Measurements from ENCODE around the gene MATN1.

Gene MATN1

DNA sequence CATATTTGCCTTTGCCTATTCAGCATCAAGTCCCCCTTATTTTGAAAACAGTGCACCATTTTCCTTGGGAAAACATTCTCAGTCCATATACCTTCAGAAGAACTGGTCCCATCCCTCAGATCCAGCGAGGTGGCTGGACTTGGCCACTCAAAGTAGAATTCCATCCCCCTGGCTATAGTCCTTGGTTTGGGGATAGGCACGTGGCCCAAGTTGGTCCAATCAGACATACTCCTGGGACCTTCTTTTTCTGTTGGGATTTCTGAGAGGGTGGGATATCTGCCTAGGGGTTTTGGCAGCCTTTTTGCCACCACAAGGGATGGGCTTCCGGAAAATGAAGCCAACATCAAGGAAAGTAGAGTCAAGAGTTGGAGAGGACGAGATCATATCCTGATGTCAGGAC is 10.7 kb upstream of the MATN1 start:
- Mint-ChIP-seq H3K4me3 (no peak overlapping the region), H3K9me3 (no peaks in the 10 kb centered on the region), H3K27me3 (no peaks in the 10 kb centered on the region), H3K27ac (peak overlapping the region; percentile 50), H3K4me1 (ENCODE audit: low read depth) (peaks cover 31% of the 10 kb centered on the region), H3K36me3 (ENCODE audit: low read depth) (peaks cover 69% of the 10 kb centered on the region)
- DNase-seq = no peak

DNA sequence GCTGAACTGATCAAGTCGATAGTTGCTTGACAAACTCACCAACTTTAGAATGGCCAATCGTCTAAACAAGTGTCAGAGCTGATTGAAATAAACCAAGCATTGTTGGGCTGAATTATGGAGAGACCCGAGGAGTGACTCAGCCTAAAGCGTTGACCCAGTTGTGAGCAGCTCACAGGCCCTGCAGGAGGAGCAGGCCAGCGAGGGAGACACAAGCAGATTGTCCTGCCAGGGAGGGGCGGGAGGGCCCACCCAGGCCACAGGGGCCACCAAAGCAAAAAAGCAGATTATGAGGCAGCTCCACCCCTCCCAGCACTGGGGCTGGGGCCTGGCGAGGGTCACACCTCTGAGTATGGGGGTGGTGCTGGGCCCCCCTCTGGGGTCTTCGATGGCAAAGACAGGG is 10.1 kb upstream of the MATN1 start:
- no peak for DNase-seq
- no peak overlapping the region for H3K4me3 Mint-ChIP-seq
- no peaks in the 10 kb centered on the region for H3K9me3 Mint-ChIP-seq
- no peaks in the 10 kb centered on the region for H3K27me3 Mint-ChIP-seq
- H3K27ac Mint-ChIP-seq = peak overlapping the region; percentile 35
- H3K4me1 Mint-ChIP-seq (ENCODE audit: low read depth) = peaks cover 25% of the 10 kb centered on the region
- peaks cover 62% of the 10 kb centered on the region for H3K36me3 Mint-ChIP-seq (ENCODE audit: low read depth)

DNA sequence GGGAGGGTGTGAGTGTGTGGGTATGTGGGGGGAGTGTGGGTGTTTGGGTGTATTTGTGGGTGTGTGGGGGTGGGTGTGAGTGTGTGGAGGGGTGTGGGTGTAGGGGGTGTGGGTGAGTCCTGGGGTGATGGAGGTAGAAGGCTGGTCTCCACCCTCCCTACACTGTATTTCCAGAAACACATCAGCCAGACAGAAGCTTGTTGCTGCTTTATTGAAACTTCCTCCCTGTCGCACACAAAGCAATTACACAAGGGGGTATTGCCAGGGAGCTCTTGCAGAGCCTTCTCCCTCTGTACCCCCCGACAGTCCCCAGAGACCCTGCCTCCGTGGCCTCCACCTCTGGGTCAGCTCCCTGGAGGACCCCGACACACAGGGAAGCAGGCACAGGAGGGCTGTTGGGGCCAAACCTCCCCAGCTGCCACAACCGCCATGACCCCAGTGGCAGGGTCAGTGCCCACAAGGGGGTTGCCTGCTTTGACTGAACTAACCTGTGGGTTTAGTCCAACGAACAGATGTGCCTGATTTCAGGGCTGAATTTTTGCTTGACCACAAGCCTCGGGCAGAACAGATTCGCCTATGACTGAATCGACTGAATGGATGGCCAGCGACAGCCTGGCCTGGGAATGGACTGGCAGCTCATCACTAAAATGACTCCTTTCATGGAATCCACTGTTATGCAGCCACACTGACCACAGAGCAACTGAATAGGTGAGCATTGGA is 9.1 kb upstream of the MATN1 start:
- DNase-seq = no peak
- H3K9me3 Mint-ChIP-seq = no peaks in the 10 kb centered on the region
- H3K36me3 Mint-ChIP-seq (ENCODE audit: low read depth) = peaks cover 54% of the 10 kb centered on the region
- no peak overlapping the region for H3K4me3 Mint-ChIP-seq
- H3K27ac Mint-ChIP-seq = peak overlapping the region; percentile 80
- peaks cover 22% of the 10 kb centered on the region for H3K4me1 Mint-ChIP-seq (ENCODE audit: low read depth)
- no peaks in the 10 kb centered on the region for H3K27me3 Mint-ChIP-seq

DNA sequence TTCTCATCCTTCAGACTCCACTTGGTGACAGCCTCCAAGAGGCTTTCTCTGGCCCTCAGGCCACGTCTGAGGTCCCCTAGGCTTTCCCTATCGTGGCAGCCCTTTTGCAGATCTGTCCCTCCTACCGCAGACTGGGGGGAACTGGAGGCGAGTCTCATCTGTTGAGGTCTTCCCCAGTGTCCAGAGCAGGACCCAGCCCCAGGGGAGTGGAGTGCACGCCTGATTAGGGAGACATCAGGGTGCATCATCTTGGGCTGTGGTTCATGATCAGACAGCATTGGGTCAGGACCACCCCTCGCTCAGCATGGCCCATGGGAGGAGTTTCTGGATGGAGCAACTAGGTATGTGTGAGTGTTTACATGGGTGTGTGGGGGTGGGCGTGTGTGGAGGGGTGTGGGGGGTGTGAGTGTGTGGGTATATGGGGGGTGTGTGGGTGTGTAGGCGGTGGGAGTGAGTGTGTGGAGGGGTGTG is 8.5 kb upstream of the MATN1 start:
- Mint-ChIP-seq H3K27me3 (no peaks in the 10 kb centered on the region), H3K4me3 (no peak overlapping the region), H3K27ac (peak overlapping the region; percentile 79), H3K9me3 (no peaks in the 10 kb centered on the region), H3K36me3 (ENCODE audit: low read depth) (peaks cover 50% of the 10 kb centered on the region), H3K4me1 (ENCODE audit: low read depth) (peaks cover 20% of the 10 kb centered on the region)
- DNase-seq = no peak

DNA sequence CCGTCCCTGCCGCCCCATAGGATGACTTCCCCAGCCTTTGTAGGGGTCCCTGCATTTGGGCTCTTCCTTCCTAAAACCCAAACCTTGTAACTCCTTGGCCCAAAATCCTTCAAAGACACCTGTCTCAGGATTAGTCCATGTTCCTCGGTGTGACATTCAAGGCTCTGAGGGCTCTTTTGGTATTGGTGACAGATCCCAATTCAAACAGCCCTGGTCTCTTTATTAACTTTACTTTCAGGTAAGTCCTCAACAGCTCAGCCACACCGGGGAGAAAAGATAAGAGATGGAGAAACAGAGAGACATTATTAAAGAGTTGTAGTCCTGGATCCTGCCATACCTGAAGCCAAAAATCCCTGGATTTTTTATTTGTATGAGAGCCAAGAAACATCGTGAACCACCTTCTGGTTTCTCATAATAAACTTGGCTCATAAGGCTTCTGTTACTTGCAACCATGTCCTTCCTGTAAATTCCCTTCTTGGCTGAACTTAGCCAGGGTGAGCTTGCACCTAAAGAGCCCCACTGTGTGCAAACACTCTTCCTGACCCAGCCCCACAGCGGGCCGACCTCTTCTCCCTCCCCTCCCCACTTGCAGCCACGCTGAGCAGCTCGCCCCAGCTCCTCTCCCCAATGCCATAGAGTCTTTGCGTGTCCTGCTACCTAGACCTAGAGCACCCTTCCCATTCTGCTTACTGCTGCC is 7.9 kb upstream of the MATN1 start:
- peaks cover 20% of the 10 kb centered on the region for H3K4me1 Mint-ChIP-seq (ENCODE audit: low read depth)
- H3K4me3 Mint-ChIP-seq = no peak overlapping the region
- peak overlapping the region; percentile 79 for H3K27ac Mint-ChIP-seq

DNA sequence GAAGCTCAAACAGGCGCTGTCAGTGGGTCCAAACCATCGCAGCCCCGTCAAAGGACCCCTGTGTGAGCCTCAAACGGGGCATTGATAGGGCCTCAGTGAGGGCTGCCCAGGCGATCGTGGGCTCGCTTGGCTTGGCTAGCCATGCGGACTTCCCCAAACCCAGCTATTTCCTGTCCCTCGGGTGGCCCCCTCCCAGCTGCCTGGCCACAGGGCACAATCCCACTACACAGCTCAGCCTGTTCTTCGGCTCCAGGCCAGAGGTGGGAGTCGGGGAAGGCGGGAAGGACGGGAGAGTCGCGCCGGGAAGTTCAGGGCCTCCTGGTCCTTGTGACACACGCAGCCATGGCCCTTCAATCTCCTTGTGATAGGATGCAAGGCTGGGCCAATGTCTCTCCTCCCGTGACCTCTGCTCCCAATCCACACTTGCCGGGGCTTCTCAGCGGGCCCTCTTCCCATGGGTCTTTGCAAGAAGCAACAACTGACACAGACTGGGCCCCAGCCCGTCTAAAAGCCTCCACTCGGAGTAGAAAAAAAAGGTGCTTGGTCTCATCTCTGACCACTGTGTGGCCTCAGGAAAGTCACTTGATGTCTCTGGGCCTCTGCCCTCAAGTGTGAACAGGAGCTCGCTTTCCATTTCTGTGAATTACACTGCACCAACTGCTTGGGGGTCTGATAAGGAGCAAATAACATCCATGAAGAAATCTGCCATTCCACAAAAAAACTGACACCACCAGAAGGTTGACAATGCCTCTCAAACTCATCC is 7.1 kb upstream of the MATN1 start:
- DNase-seq = no peak
- Mint-ChIP-seq H3K36me3 (ENCODE audit: low read depth) (peaks cover 45% of the 10 kb centered on the region), H3K4me3 (no peak overlapping the region), H3K4me1 (ENCODE audit: low read depth) (peaks cover 20% of the 10 kb centered on the region), H3K9me3 (no peaks in the 10 kb centered on the region), H3K27ac (peak overlapping the region; percentile 74), H3K27me3 (no peaks in the 10 kb centered on the region)

More for the DNA sequence above, 7.9 kb upstream of the MATN1 start:
- DNase-seq = no peak
- no peaks in the 10 kb centered on the region for H3K27me3 Mint-ChIP-seq
- peaks cover 47% of the 10 kb centered on the region for H3K36me3 Mint-ChIP-seq (ENCODE audit: low read depth)
- no peaks in the 10 kb centered on the region for H3K9me3 Mint-ChIP-seq

DNA sequence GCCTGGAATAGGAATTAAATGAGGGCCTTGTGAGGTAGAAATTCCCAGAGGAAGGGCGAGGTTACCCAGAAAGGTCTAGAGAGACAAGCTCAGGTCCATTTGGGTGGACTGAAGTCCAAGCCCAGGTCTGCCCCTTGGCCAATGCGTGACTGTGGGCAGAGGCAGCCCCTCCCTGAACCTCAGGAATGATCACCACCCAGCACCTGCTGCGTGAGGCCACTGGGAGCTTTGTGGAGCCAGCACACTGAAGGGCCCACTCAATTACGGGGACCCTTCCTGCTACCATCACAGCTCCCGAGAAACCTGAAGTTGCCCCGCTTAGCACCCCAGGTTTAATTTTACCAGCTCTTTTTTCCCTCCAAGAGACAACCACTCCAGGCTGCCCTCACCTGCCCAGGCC is 6.5 kb upstream of the MATN1 start:
- Mint-ChIP-seq H3K4me1 (ENCODE audit: low read depth) (peaks cover 20% of the 10 kb centered on the region), H3K36me3 (ENCODE audit: low read depth) (peaks cover 45% of the 10 kb centered on the region), H3K27ac (peak overlapping the region; percentile 74), H3K4me3 (no peak overlapping the region), H3K9me3 (no peaks in the 10 kb centered on the region), H3K27me3 (no peaks in the 10 kb centered on the region)
- no peak for DNase-seq

DNA sequence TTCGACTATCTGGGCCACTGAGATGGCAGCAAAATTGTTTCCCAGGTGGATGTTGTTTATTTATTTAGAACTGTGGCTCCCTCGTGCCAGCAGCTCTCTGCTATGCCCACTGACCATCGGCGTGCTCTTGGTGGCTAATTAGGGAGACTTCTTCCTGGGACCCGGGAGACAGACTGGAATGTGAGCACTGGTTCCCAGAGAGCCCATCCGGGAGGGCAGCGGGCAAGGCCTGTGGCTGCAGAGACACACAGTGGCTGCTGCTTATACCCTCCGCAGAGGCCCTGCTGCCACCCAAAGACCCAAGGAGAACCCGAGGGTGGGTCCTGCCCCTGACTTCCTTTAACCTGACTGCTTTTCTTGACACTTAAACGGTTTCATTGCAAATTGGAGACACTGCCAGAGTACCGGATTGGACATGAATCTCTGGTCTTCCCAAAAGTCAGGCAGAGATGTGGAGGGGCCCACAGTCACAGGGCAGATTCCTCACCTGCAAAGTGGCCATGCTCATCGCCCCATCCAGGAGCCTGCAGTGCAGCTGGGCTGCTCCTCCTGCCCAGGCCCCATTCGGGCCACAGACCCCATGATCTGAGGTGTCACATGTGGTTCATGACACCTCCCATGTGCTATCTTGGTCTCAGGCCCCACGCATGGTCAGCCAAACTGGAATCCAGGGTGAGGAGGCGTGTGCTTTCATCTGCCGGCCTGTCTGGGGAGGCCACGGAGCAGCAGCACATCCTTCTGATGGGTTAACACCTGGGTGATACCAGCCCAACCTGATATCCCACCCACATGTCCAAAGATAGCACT is 5.7 kb upstream of the MATN1 start:
- Mint-ChIP-seq H3K4me3 (no peak overlapping the region), H3K36me3 (ENCODE audit: low read depth) (peaks cover 37% of the 10 kb centered on the region), H3K4me1 (ENCODE audit: low read depth) (peaks cover 25% of the 10 kb centered on the region), H3K27me3 (no peaks in the 10 kb centered on the region), H3K27ac (peak overlapping the region; percentile 67), H3K9me3 (no peaks in the 10 kb centered on the region)
- DNase-seq = no peak

DNA sequence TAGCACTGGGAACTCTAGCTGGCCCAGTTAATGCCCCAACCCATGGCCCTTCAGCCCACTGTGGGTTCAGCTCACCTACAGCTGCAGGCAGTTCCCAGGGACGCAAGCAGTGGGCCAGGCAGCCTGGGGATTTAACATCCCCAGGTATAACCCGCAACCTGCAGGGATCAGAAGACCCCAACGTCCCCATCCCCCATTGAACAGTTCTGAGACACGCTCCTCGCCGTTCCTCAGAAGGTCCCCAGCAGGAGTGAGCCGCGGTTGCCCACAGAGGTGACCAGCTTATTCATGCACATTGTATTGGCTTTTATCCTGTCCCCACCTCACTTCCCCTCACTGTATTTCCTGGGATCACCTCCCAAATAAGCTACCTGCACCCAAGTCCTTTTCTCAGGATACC is 5.0 kb upstream of the MATN1 start:
- H3K36me3 Mint-ChIP-seq (ENCODE audit: low read depth) = peaks cover 32% of the 10 kb centered on the region
- peak overlapping the region; percentile 67 for H3K27ac Mint-ChIP-seq
- no peak overlapping the region for H3K4me3 Mint-ChIP-seq
- no peak for DNase-seq
- no peaks in the 10 kb centered on the region for H3K9me3 Mint-ChIP-seq
- peaks cover 28% of the 10 kb centered on the region for H3K4me1 Mint-ChIP-seq (ENCODE audit: low read depth)
- H3K27me3 Mint-ChIP-seq = no peaks in the 10 kb centered on the region

DNA sequence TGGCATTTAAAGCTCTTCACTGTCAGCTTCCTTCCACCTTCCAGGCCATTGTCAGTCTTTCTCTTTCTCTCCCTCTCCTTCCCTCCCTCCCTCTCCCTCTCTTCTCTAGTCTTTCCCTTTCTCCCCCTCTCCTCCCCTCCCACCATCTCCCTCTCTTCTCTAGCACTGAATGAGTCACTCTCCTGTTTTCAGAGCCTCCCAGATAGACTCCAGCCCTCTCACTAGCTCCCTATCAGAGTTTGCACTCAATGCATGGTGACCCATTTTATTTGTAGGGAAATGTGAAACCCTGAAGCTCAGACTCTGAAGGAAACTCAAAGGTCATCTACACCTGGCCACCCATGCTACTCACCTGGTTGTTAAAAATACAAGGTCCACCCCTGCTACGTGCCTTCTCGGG is 4.4 kb upstream of the MATN1 start:
- H3K9me3 Mint-ChIP-seq = no peaks in the 10 kb centered on the region
- no peak overlapping the region for H3K4me3 Mint-ChIP-seq
- H3K4me1 Mint-ChIP-seq (ENCODE audit: low read depth) = peaks cover 29% of the 10 kb centered on the region
- no peak for DNase-seq
- peaks cover 30% of the 10 kb centered on the region for H3K36me3 Mint-ChIP-seq (ENCODE audit: low read depth)
- peak overlapping the region; percentile 67 for H3K27ac Mint-ChIP-seq
- H3K27me3 Mint-ChIP-seq = no peaks in the 10 kb centered on the region

DNA sequence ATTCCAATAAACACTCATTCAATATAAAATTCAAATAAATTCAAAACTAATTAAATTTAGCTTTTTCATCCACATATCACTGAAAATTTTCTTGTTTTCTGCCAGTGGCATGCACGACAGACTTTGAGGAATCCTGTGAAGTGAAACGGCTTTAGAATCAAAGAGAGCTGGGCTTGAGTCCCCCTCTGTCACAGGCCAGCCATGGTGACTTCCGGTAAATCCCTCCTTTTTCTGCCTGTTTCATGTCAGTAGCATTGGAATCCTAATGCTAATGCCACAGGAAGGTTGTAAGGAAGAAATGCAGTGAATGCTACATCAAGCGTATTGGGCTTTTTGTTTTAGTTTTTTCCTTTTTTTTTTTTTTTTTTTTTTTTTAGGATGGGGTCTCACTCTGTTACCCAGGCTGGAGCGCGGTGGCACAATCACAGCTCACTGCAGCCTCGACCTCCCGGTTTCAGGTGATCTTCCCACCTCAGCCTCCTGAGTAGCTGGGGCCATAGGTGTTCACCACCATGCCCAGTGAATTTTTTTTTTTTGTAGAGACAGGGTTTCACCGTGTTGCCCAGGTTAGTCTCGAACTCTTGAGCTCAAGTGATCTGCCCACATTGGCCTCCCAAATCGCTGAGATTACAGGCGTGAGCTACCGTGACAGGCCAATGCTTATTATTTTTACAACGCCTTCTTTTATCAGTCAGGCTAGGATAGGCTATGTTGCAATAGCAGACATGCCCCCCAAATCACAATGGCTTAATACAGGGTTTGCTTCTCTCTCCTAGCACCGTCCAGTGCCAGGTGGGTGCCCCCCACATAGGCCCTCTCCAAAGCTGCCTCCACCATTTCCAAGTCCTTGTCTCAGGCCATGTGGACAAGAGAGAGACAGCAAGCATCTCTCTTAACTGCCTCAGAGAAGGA is 3.6 kb upstream of the MATN1 start:
- H3K4me3 Mint-ChIP-seq = no peak overlapping the region
- H3K4me1 Mint-ChIP-seq (ENCODE audit: low read depth) = peaks cover 27% of the 10 kb centered on the region
- peaks cover 26% of the 10 kb centered on the region for H3K36me3 Mint-ChIP-seq (ENCODE audit: low read depth)
- no peaks in the 10 kb centered on the region for H3K27me3 Mint-ChIP-seq
- no peak for DNase-seq
- peak overlapping the region; percentile 67 for H3K27ac Mint-ChIP-seq
- H3K9me3 Mint-ChIP-seq = no peaks in the 10 kb centered on the region

DNA sequence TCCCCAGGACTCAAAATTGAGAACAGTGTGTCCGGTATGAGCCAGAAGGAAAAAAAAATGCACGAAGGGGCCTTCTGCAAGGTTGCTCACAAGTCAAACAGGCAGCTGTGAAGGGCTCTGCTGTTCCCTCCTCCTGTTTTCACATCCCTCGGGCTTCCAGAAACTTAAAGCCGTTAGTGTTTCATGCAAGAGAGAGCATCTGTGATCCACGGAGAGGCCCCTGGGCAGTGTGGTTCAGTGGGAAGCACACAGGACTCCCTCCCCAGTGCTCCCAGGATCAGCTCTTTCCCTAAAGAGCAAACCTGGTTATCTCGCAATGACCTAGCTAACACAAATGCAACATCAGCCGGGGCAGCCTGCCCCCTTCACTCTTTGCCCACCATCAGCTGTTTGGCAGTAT is 2.9 kb upstream of the MATN1 start:
- Mint-ChIP-seq H3K4me1 (ENCODE audit: low read depth) (peaks cover 27% of the 10 kb centered on the region), H3K36me3 (ENCODE audit: low read depth) (peaks cover 34% of the 10 kb centered on the region), H3K27ac (no peak overlapping the region), H3K9me3 (no peaks in the 10 kb centered on the region), H3K4me3 (no peak overlapping the region), H3K27me3 (no peaks in the 10 kb centered on the region)
- no peak for DNase-seq

DNA sequence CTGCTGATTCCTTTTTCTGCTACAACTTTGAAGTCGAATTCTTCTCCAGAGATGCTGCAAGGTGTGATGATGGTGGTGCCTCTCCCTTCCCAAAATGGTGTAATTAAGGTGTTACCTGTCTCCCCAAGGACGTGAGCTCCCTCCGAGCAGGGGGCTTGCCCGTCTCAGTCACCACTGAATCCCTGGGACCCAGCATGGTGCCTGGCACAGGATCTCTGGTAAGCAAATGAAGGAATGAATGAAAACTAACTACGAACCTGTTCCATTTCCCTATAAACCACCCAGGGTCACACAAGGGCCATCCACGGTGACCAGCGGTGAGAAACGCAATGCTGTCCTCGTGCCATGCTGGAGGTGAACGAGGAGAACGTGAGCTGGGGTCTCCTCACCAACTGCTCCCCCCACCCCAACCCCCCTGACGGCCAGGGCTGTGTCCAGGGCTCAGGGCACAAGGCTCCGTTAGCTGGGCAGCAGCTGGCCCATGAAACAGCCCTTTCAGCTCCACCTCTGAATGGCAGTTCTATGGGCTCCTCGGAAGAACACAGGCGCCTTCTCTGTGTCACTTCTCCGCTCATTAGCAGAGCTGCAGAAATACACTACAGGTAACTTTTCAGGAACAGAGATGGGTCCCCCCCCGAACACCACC is 2.2 kb upstream of the MATN1 start:
- H3K4me3 Mint-ChIP-seq = no peak overlapping the region
- no peaks in the 10 kb centered on the region for H3K9me3 Mint-ChIP-seq
- peaks cover 29% of the 10 kb centered on the region for H3K4me1 Mint-ChIP-seq (ENCODE audit: low read depth)
- H3K36me3 Mint-ChIP-seq (ENCODE audit: low read depth) = peaks cover 35% of the 10 kb centered on the region
- DNase-seq = no peak
- H3K27ac Mint-ChIP-seq = no peak overlapping the region
- H3K27me3 Mint-ChIP-seq = no peaks in the 10 kb centered on the region
